Skin epidermis (tissue), 12 donors: ENCODE data around the gene PACSIN2.

Experiments
- H3K27ac ChIP-seq, 21 experiments: fragments of 200-600 bp; sonication (generic) in 11 of 21; one replicate each; pipeline ENCODE4 v1.5.0; 2020; ENCODE audit warnings: mild to moderate bottlenecking in 3 of 21, inconsistent platforms in 2 of 21, moderate library complexity in 2 of 21
- H3K4me3 ChIP-seq, 7 experiments: fragments of 200-600 bp; sonication (generic) in 2 of 7; one replicate each; pipeline ENCODE4 v1.5.0; 2020; ENCODE audit warnings: inconsistent platforms in 2 of 7, mild to moderate bottlenecking in 2 of 7, moderate library complexity in 1 of 7

The PACSIN2 gene

GRCh38 chr22:42994917-42995562 lies 19.9 kb downstream of the PACSIN2 start:
- H3K4me3 ChIP-seq = peak overlapping the region in 1 of 7 experiments; percentile 18
- H3K27ac ChIP-seq = peak overlapping the region in 20 of 21 experiments; percentile 47 to 86 (median 72)

- Histone ChIP-seq H3K4me3 (peak overlapping the region in 1 of 7 experiments; percentile 18), H3K27ac (peak overlapping the region in 20 of 21 experiments; percentile 44 to 86 (median 72))
Measured at GRCh38 chr22:42994276-42994916, 20.6 kb downstream of the PACSIN2 start.

- Histone ChIP-seq H3K27ac (peak overlapping the region in 19 of 21 experiments; percentile 27 to 86 (median 72)), H3K4me3 (no peak overlapping the region)
Measured at GRCh38 chr22:42993651-42994275, 21.2 kb downstream of the PACSIN2 start.

GRCh38 chr22:42992886-42993479 lies 22.0 kb downstream of the PACSIN2 start:
- H3K27ac ChIP-seq = peak overlapping the region in 4 of 21 experiments; percentile 5 to 71 (median 44)

GRCh38 chr22:42992092-42992491 lies 22.9 kb downstream of the PACSIN2 start:
- Histone ChIP-seq H3K4me3 (no peak overlapping the region), H3K27ac (no peak overlapping the region)

More at GRCh38 chr22:42992886-42993479, 22.0 kb downstream of the PACSIN2 start:
- no peak overlapping the region for H3K4me3 ChIP-seq

GRCh38 chr22:42991010-42991651 lies 23.8 kb downstream of the PACSIN2 start:
- Histone ChIP-seq H3K27ac (peak overlapping the region in 5 of 21 experiments; percentile 6 to 56 (median 26)), H3K4me3 (no peak overlapping the region)

GRCh38 chr22:42990131-42990838 lies 24.7 kb downstream of the PACSIN2 start:
- H3K27ac ChIP-seq = peak overlapping the region in 5 of 21 experiments; percentile 6 to 56 (median 26)
- H3K4me3 ChIP-seq = no peak overlapping the region

GRCh38 chr22:42986115-42986514 lies 28.8 kb downstream of the PACSIN2 start:
- H3K27ac ChIP-seq = peak overlapping the region in 1 of 21 experiments; percentile 4
- H3K4me3 ChIP-seq = no peak overlapping the region

- no peak overlapping the region for H3K27ac ChIP-seq
- H3K4me3 ChIP-seq = no peak overlapping the region
Measured at GRCh38 chr22:42985531-42985905, 29.4 kb downstream of the PACSIN2 start.

- Histone ChIP-seq H3K4me3 (no peak overlapping the region), H3K27ac (no peak overlapping the region)
Measured at GRCh38 chr22:42984814-42985530, 30.0 kb downstream of the PACSIN2 start.

GRCh38 chr22:42984397-42984796 lies 30.6 kb downstream of the PACSIN2 start:
- H3K4me3 ChIP-seq = no peak overlapping the region
- no peak overlapping the region for H3K27ac ChIP-seq

- Histone ChIP-seq H3K27ac (no peak overlapping the region), H3K4me3 (no peak overlapping the region)
Measured at GRCh38 chr22:42983470-42983869, 31.5 kb downstream of the PACSIN2 start.

- H3K27ac ChIP-seq = peak overlapping the region in 2 of 21 experiments; percentile 66 to 69
- no peak overlapping the region for H3K4me3 ChIP-seq
Measured at GRCh38 chr22:42979606-42980005, 35.3 kb downstream of the PACSIN2 start.

GRCh38 chr22:42978453-42979103 lies 36.4 kb downstream of the PACSIN2 start:
- Histone ChIP-seq H3K4me3 (no peak overlapping the region), H3K27ac (peak overlapping the region in 15 of 21 experiments; percentile 1 to 69 (median 58))

- H3K4me3 ChIP-seq = no peak overlapping the region
Measured at GRCh38 chr22:42977569-42977968, 37.4 kb downstream of the PACSIN2 start.

GRCh38 chr22:42976217-42976933 lies 38.6 kb downstream of the PACSIN2 start:
- H3K4me3 ChIP-seq = no peak overlapping the region
- H3K27ac ChIP-seq = peak overlapping the region in 5 of 21 experiments; percentile 12 to 42 (median 26)

More at GRCh38 chr22:42977569-42977968, 37.4 kb downstream of the PACSIN2 start:
- H3K27ac ChIP-seq = peak overlapping the region in 15 of 21 experiments; percentile 1 to 69 (median 58)

GRCh38 chr22:42974223-42974622 lies 40.7 kb downstream of the PACSIN2 start:
- H3K27ac ChIP-seq = peak overlapping the region in 5 of 21 experiments; percentile 15 to 50 (median 26)

More at GRCh38 chr22:42974223-42974622, 40.7 kb downstream of the PACSIN2 start:
- H3K4me3 ChIP-seq = no peak overlapping the region
